ENCODE measurements around the gene TEX261.

- TF ChIP-seq EZH2 (IDR thresholded peaks at IDR 0.05; ENCODE audit: borderline replicate concordance, low read length) (no peak), CTCF (conservative IDR thresholded peaks at IDR 0.05 in 1 of 2, IDR thresholded peaks at IDR 0.05 in 1 of 2; ENCODE audit: extremely low read depth in 1 of 2, insufficient read depth in 1 of 2, low read depth in 1 of 2, low read length in 2 of 2) (no peak)
Measured at GRCh38 chr2:70939001-70939838, 55.5 kb downstream of the TEX261 start.
